ENCODE measurements around the gene KIFC1.

DNA sequence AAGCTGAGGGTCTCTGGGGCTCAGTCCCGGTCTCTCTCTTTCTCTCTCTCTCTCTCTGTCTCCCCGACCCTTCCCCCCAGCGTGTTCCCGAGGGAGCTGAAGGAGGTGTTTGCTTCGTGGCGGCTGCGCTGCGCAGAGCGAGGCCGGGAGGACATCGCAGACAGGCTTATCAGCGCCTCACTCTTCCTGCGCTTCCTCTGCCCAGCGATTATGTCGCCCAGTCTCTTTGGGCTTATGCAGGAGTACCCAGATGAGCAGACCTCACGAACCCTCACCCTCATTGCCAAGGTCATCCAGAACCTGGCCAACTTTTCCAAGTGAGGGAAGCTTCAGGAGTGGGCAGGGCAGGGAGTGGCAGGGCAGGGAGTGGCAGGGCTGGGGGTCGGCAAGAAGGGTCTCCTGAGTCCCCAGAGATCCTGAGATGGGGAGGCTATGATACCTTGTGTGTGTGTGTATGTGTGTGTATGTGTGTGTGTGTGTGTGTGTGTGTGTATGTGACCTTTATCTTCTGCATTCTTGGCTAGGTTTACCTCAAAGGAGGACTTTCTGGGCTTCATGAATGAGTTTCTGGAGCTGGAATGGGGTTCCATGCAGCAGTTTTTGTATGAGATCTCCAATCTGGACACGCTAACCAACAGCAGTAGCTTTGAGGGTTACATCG lies 49.2 kb downstream of the KIFC1 start:
- TF ChIP-seq TCF7L2 (IDR thresholded peaks at IDR 0.05; ENCODE audit: low read depth, low read length): no peak
- TF ChIP-seq, protein P1, sequence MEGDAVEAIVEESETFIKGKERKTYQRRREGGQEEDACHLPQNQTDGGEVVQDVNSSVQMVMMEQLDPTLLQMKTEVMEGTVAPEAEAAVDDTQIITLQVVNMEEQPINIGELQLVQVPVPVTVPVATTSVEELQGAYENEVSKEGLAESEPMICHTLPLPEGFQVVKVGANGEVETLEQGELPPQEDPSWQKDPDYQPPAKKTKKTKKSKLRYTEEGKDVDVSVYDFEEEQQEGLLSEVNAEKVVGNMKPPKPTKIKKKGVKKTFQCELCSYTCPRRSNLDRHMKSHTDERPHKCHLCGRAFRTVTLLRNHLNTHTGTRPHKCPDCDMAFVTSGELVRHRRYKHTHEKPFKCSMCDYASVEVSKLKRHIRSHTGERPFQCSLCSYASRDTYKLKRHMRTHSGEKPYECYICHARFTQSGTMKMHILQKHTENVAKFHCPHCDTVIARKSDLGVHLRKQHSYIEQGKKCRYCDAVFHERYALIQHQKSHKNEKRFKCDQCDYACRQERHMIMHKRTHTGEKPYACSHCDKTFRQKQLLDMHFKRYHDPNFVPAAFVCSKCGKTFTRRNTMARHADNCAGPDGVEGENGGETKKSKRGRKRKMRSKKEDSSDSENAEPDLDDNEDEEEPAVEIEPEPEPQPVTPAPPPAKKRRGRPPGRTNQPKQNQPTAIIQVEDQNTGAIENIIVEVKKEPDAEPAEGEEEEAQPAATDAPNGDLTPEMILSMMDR (IDR thresholded peaks at IDR 0.05): no peak
- no peak for TF ChIP-seq SIN3A (IDR thresholded peaks at IDR 0.05; ENCODE audit: borderline replicate concordance, insufficient read depth, low read depth, low read length)
- TF ChIP-seq POLR2AphosphoS5 (IDR thresholded peaks at IDR 0.05; ENCODE audit: low read depth, low read length): no peak
